KG1 (cell line): ENCODE measurements around the gene CLEC16A.

Source experiments
- DNase-seq: peaks from one replicate; lab custom pipeline; 2025; lab: John Stamatoyannopoulos, UW

CLEC16A gene

GRCh38 chr16:11121914-11122692 lies 177.7 kb downstream of the CLEC16A start:
- DNase-seq: no peak

GRCh38 chr16:11123666-11124065 lies 179.3 kb downstream of the CLEC16A start:
- no peak for DNase-seq

DNA sequence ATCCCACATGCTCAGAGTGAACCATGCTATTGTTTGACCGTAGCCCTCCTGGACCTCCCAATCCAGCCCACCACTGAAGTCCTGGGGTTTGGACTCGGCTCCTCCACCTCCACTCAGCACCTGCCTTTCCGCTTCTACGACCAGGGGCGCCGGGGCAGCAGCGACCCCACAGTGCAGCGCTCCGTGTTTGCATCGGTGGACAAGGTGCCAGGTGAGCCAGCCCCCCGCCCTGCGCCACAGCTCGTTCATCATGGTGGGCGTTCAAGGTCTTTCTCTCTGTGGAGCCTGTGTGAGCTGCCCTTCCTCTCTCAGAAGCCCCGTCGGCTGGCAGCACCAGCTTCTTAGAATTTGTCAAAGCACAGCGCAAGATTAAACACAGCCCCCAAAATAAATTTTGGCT lies 181.6 kb downstream of the CLEC16A start:
- no peak for DNase-seq

GRCh38 chr16:11126399-11127054 lies 182.2 kb downstream of the CLEC16A start:
- DNase-seq: no peak

DNA sequence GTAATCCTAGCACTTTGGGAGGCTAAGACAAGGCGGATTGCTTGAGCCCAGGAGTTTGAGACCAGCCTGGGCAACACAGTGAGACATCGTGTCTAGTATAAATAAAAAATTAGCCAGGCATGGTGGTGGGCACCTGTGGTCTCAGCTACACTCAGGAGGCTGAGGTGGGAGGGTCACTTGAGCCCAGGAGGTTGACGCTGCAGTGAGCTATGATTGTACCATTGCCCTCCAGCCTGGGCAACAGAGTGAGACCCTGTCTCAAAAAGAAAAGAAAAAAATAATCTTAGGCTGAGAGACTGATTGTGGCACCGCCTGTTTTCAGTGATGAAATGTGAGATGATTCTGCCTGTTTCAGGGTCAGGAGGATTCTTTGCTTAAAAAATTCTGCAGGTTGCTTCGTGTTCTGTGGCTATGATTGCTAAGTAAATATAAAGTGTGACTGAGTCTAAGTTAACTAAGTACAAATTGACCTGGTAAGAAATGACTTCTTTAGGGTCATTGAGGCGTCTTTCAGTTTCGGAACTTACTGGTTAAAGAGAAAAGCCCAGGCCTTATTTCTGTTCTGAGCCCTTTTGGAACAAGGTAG lies 183.3 kb downstream of the CLEC16A start:
- no peak for DNase-seq

GRCh38 chr16:11128211-11129141 lies 184.1 kb downstream of the CLEC16A start:
- no peak for DNase-seq

- DNase-seq: no peak
Observed at GRCh38 chr16:11129378-11129781, 185.0 kb downstream of the CLEC16A start.

DNA sequence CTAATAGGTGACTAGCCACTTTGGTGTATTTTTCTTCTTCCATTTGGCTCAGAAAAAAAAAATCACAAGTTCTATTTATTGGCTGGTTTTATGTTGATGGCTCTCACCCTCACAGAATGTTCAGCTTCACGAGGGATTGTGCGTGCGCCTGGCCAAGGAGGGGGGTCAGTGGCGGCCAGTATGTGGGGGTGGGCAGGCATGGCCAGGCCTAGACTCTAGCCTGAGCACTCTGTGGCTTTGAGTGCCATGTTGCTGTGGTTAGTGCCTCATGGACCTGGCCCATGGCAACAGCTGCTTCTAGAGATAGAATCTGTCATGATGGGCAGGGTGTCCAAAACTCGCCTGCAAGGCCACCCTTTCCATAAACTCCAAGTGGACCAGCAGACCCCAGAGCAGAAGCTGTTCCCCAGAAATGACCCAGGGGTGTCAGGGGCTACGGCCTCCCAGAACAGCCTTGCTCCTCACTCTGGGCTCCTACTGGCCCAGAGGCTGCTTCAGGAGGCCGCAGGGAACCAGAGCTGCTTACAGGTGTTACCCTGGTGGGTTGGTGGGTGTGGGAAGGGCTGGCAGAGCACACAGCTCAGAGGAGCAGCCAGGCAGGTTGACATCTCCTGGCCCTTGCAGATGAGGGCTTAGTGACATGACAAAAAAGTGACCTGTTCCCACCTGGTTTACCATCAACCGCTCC lies 186.8 kb downstream of the CLEC16A start:
- DNase-seq: no peak

GRCh38 chr16:11131706-11132105 lies 187.3 kb downstream of the CLEC16A start:
- no peak for DNase-seq

DNA sequence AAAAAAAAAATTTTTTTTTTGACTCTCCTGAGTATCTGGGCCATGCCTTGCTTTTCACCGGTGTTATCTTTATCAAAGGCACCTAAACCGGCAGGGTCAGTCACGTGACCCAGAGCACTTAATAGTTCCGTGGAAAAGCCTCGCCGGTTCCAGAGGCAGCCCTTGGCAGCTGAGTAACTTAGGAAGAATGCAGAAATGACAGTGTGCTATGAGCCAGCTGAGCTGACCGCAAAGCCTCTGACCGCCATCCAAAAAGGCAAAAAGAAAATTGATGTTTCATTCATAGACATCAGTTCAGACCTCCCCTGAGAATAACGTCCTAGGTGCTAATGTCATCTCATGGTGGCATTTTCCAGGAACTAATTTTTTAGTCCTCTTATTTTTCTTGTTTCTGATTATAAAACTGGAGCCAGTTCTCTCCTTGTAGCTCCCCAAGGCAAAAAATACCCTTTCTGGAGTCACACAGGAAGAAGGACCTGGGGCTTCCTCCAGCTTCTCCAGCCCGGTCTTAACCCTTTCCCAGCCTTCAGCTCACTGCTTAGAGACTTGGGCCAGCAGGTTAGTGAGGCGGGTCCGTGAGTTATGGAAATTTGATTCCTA lies 189.1 kb downstream of the CLEC16A start:
- no peak for DNase-seq

DNA sequence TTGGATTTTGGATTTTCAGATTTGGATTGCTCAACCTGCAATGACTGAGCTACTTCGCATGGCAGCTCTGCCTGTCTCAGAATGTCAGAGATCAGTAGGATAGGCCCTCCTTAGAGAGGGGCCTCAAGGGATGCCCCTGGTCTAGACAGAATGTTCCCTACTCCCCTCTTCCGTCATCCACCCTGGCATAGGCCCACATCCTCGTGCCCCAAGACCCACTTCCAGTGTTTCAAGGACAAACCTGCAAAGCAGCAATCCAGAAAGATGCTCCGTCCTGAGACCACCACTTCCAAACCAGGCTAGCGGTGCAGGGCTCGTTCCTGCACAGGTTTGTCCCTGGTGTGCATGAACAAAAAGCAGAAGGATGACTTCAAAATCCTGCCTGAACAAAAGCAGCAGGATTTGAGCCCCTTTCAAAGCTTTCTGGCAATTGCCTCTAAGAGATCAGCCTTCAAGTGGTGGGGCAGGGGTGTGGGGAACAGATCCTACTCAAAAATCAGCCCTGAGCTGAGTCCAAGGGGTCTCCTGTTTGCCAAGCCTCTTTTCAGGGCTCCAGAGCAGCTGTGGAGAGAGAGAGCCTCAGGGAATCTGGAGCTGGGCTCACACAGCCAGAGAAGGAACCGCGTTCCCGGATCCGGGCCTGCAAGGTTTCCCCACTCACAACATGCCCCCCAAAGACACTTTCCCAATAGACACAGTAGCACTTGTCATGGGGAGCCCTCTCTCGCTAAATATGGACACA lies 190.5 kb downstream of the CLEC16A start:
- no peak for DNase-seq

DNA sequence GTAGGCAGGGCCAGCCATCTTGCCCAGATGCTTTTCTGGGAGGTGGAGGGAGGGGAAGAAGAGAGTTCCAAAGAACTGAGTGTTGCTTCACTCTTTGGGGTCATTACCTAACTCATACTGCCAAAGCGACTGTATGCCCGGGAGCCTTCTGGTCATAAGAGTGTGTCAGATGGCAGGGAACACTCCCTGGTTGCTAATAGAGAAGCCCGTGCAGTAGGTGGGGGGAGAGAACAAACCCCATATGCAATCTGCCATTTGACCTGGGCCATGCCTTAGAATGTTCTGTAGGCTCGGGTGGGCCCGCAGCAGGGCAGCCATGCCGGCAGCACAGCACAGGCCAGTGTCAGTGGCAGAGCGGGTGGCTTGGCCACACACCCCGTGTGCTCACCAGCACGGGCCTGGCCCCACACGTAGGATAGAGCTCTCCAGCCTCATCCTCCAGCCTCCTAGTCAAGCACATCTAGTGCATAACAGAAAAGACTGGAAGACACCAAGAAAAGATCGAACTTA lies 191.2 kb downstream of the CLEC16A start:
- DNase-seq: no peak

- DNase-seq: no peak
Observed at GRCh38 chr16:11136600-11136999, 192.2 kb downstream of the CLEC16A start.

DNA sequence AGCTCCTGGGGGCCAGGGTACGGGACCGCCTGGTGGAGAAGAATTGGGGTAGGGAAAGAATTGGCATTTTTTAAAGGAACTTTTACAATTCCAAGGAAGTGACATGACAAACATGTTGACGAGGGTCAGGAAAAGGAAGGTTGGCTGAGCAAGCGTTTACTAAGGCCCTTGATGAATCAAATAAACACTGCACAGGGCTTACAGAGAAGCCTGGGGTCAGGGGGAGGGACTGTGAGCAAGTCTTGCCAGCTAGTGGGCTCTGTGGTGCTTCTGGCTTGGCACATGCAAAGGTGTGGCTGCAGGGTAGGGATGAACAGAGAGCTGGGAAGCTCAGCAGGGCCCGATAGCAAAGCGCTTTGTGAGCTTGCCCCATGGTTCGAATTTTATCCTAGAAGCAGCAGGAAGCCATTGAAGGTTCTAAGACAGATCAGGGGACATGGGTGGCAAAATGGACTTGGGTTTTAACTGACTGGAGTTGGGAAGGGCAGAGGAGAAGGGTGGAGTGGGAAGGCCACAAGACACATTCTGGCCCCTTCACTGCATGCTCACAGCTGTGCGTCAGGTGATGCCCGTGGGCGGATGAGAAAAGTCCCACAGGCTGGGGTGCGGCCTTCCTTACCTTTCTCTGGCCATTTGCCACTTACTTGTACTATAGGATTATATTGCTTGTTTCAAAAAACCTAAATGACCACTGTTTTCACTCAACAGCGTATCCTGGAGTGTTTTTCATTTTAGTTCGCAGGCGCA lies 193.8 kb downstream of the CLEC16A start:
- DNase-seq: no peak

- DNase-seq: no peak
Observed at GRCh38 chr16:11138769-11139325, 194.5 kb downstream of the CLEC16A start.

DNA sequence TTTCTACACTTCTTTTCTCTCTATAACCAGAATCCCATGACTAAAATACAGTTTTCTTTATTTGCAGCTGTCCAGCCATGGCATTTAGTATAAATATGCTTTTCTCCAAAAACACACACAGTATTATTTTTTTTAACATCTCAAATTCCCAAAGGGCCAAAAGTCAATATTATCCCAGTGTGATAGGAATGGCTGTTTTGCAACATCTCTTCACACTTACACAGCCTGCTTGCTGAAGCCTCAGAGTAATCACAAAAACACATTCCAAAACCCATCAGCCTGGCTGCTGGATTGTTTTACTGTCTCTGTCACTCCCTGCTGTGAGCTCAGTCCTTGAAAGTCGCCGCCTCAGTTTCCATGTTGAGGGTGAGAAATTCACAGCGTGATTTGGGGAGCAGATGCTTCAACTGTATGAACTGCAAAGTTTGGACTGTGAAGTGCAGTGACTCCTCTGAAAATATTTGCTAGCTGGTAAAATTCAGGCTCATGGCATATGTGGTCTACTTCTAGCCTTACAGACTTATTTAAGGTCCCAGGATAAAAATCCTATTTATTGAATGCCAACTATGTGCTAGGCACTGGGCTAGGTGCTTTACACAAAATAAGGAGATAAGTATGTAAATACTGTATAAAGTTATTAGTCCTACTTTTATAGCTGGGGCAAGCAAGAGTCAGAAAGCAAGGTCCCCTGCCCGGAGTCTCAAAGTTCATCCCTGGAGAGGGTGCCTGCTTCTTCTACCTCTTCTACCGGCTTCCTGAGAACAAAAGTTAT lies 195.1 kb downstream of the CLEC16A start:
- DNase-seq: no peak

- DNase-seq: no peak
Observed at GRCh38 chr16:11140098-11140375, 195.7 kb downstream of the CLEC16A start.

GRCh38 chr16:11140466-11140865 lies 196.1 kb downstream of the CLEC16A start:
- DNase-seq: no peak

DNA sequence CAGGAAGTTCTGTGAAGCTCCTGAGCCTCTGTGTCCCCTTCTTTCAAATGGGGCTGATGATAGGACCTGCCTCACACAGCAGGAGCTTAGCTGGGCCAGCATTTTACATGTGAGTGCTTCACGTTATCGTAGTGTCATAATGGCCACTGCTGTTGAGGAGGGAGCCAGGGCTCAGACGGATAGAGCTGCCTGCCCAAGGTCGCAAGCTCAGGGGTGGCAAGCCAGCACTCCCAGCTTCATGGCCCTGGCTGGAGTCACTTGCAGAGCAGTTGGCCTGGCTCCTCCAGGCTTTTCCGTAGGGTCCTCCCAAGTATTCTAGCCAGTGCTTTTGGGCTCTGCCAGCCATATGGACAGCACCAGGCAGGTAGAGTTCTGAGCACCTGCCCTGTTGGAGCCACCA lies 196.5 kb downstream of the CLEC16A start:
- DNase-seq: no peak
